Measurements from ENCODE around the gene TRAF6.

GRCh38 chr11:36493332-36493731, 16.7 kb downstream of the TRAF6 start:
- TF ChIP-seq CTCF (IDR thresholded peaks at IDR 0.05), result no peak
- no peak for TF ChIP-seq POLR2A (IDR thresholded peaks at IDR 0.05)
- TF ChIP-seq EP300 (IDR thresholded peaks at IDR 0.05), result no peak

All from upper lobe of left lung (tissue), 4 donors.